Measurements from ENCODE around the gene ERGIC1.
"Not testable (repeated sequence)": the region's sequence is repeated elsewhere in the genome, so short reads cannot be mapped to it uniquely, and the experiment has no call there.

The ERGIC1 gene

DNA sequence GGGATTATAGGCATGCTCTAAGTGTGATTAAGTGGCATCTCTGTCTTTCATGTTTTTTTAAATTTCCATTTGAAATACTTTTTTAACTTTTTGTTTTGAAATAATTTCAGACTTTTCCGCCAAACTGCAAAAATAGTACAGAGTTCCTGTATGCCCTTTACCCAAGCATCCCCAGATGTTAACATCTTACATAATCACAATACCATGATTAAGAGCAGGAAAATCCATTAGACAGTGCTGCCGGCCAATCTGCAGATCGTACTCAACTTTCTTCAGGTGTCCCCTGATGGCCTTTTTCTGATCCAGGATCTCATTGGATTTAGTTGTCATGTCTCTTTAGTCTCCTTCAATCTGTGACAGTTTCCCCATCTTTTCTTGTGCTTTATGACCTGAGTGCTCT, 49.0 kb downstream of the ERGIC1 start:
- DNase-seq = no peak

DNA sequence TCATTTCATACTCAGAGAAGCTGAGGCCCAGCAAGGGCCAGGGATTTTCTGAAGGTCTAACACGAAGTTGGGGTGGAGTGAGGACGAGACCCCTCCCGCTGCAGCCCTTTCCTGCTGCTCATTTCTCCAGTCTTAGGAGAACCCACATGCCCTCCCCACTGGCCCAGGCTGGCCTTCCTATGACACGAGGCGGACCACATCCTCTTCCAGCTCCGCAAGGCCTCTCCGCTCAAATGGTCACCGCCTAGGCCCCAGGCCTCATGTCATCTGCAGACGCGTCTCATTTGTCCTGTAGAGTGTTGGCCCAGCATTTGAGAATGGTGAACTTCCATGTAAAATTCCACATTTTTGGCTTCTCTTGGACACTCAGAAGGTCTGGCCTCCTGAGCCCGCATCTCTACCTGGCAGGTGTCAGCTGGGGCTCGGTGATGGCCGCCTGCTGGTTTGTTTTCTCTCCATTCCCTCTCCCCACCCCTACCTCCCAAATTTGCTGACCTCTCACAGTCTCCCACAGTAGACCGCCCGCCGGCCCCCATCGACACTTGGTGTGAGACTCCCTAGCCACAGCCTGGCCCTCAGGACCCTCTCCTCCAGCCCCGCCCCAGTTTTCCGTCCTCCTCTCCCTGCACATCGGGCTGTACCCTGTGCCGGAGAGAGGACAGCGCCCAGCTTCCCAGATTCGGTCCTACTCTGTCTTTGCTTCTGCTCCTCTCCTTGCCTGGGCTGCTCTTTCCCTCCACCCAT, 51.7 kb downstream of the ERGIC1 start:
- no peak for DNase-seq

DNA sequence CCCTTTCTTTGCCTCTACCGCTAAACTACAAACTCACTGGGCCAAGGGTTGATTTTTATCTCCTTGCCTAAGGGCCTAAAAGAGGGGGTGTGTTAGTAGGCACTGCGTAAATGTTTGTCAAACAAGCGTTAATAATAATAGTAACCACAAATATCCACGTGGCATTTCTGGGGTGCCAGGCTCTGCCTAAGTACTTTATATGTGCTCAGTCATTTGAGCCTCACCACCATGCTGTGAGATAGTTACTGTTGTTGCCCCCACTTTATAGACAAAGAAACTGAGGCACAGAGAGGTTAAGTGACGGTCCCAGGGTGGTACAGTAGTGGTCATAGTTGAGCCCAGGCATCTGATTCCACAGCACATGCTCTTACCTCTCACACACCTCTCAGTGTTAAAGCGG, 52.4 kb downstream of the ERGIC1 start:
- no peak for DNase-seq

DNA sequence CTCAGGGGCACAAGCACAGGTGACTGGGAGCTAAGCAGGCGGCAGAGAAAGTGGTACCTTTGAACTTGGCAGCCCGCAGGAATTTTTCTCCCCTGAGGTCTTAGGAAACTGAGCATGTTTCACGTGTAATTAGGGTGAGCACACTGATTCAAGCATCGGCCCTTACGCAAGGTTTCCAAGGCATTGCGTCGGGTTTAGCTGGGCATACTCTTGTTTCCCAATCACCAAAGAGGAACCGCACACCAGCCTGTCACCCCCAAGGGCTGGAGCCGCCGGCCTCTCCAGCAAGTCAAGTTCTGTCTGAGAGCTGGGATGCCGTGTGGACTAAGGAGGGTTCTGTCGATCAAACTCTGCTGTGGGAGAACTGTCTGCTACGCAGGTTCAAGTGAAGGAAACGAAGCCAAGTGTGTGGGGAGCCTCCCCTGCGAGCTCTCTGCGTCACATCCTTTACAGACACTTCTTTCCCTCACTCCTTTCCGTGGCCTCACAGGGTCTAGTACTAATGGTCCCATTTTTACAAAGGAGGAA, 53.0 kb downstream of the ERGIC1 start:
- no peak for DNase-seq

DNA sequence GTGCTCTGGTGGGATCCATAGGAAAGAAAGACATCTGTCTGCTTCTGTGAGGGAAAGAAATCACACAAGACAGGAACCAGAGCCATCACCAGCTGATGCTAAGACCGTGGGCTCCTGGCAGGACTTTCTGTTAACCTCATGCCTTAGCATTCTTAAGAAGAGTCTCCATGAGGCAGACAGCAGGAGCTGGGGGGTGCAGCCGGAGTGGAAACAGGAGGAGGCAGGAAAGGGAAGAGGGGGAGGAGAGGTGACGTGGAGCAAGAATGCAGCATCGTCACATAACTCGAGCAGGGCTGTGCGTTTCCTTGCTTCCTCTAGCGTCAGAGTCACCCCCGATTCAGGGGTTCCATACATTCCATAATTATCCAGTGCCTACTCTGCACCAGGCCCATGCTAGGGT, 53.6 kb downstream of the ERGIC1 start:
- DNase-seq = no peak

DNA sequence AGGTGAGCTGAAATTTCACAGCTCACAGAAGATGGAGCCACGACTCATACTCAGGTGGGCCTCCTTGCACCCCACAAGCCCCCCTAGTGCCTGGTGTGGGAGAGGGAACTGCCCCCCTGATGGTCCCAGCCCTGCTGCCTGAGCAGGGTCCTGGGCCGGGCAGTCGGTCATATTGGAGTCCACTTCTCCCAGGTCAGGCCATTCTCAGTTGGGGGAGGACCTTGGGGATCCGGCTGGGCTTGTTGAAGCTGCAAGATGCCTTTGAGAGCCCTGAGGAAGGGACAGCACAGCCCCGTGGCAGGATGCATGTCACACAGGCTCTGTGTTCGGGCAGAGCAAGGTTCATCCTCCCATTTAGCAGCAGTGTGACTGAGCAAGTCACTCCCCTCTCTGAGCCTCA, 56.6 kb downstream of the ERGIC1 start:
- DNase-seq = no peak

DNA sequence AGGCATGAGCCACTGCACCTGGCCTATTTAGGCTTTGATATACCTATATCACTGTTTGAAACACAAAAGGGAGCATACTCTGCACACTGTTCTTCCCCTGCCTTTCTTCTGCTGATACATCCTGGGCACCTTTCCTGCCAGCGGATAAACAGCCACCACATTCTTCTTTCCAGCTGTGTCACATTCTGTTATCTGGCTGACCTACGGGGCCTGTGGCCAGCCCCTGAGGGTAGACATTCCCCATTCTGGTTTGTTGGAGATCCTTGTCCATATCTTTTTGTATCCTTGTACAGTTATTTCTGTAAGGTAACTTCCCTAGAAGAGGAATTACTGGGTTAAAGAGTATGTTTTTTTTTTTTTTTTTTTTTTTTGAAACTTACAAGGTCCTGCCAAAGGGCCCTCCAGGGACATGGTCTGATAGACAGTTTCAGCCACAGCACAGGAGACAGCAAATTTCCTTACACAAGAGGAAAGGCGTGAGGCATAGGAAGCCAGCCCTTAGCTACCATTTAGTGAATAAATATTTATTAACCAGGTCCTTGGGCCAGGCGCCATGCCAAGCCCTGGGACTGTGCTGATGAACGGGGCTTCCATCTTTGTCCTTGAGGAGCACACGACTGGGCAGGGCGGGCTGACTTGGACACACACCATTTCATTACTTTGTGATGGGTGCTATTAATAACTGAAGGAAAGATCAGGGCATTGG, 57.8 kb downstream of the ERGIC1 start:
- DNase-seq = no peak

DNA sequence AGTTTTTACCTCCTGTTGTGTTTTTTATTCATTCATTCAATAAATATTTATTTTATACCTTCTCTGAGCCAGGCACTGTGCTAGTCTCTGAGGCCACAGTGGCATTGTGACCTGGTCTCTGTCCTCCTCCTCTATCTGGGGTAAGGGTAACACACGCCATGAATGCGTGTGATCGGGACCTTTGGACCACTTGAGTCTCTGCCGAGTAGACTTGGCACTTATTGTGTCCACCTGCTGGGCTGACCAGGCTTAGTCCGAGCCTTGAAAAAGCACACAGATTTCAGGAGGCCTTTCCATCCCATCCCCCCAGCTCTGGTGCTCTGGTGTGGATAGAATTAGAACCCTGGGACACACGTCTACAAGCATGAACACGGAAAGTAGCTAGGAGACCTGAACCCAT, 58.7 kb downstream of the ERGIC1 start:
- no peak for DNase-seq

DNA sequence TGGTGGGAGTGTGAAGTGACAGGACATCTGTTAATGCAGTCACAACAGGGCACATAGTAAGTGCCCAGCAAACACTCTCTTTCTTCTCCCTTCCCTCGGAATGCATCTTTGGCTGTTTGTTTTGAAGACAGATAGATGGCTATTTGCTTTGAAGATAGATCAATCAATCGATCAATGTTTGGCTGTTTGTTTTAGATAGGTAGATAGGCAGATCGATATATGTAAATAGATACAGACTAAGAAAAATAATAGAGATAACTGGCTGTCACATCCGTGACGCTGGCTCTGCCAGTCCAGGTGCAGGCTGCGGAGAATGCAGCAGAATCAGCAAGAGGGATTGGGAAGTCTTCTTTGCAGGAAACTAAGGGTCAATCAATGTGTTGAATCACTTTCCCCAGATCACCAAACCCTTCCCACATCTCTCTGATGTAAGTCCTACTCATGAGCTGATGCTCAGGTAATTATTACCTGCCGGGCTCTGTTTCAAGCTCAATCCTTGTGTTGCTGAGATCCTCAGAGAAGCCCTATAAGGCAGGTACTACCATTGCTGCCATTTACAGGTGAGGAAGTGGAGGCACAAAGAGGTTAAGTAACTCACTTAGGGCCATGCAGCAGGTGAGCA, 60.8 kb downstream of the ERGIC1 start:
- DNase-seq = no peak

DNA sequence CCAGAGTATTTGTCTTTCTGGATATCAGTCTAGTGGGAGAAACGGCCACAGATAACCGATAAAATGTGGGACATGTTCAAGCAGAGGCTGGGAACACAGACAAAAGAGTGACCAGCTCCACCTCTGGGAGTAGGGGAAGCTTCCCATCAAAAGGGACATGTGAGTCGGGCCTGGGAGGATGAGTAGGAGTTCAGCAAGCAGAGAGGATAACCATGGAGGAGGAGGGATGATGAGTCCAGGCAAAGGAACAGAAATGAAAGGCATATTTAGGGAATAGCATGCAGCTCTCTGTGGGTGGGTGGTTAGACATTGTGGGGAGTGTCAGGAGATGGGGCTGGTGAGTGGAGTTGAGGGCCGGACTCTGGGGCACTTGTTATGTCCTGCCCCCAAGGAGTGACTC, 61.5 kb downstream of the ERGIC1 start:
- no peak for DNase-seq

DNA sequence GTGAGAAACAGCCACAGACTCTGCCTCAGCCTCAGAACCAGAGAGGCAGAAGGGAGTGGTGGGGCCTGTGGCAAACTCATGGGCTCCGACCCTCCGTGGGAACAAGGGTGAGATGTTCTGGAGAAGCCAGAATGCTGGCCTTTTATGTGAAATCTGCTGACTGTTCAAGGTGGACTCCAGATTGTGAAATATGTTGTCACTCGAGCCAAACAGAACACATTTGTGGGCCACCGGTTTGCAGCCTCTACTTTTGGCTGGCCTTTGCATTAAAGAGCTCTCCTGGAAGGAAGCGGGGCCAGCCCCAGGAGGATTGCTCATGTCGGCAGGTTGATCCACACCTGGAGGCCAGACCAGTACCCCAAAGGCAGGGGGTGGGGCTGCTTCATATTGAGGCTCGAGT, 62.4 kb downstream of the ERGIC1 start:
- no peak for DNase-seq

DNA sequence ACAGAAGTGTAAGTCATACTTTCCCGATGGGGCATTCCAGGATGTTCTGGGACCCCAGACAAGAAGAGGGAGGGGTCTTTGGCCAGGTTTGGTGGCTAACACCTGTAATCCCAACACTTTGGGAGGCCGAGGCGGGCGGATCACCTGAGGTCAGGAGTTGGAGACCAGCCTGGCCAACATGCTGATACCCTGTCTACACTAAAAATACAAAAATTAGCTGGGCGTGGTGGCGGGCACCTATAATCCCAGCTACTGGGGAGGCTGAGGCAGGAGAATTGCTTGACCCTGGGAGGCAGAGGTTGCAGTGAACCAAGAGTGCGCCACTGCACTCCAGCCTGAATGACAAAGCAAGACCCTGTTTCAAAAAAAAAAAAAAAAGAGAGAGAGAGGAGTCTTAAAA, 63.0 kb downstream of the ERGIC1 start:
- not testable (repeated sequence) for DNase-seq

DNA sequence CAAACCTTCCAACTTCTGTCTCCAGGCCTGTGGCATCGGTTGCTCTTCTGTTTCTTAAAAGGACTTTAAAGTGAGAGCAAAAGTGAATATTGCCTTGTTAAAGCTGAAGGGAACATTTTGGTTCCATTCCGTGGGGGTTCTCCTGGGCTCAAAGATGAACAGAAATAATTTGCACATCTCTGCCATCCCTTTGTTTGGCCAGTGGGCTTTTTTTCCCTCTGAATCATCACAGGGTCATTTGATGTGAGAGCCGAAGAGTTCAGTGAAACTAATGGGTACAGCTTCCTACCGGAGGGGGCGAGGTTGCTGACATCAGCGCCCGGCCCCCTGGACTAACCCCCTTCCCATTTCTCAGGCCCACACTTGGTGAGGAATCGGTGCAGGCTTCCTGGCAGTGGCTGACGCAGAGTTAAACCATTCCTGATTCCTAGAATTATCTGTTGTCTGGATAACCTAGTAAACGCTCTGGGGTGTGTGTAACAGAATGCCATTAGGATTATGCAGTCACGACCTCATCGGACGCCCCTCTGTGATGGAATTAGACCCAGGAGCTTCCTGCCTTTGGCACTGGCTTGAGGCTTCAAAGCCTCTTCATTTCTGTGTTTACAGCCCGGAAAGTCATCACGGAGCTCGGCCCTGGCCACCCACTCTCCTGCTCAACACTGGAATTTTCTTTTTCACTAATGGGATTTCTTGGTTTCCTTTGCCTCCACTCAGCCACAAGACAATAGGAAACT, 63.6 kb downstream of the ERGIC1 start:
- DNase-seq = no peak

DNA sequence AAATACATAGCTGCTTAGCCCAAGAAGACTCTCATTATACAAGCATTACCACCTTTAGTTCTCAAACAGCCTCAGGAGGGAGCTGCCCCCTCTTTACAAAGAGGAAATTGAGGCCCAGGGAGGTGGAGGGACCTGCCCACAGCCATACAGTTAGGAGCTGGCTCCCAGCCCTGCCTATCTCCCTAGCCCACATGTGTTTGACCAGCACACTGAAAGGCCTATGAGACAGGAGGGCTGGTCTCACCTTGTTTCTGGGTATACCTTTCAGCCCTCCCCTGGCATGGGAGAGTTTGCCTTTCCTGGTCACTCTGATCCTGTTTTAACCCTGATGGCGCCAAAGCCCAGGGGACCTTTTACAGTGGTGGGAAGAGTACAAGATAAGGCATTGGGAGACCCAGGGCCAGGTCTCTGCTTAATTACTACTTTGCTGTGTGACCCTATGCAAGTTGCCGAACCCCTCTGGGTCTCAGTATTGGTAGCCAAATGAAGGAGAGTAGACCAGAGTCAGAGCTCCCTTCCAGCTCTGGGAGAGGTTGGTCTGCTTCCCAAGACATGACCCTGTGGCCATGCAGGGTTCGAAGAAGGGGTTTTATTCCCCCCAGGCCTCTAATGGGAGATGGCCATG, 64.3 kb downstream of the ERGIC1 start:
- DNase-seq = no peak

DNA sequence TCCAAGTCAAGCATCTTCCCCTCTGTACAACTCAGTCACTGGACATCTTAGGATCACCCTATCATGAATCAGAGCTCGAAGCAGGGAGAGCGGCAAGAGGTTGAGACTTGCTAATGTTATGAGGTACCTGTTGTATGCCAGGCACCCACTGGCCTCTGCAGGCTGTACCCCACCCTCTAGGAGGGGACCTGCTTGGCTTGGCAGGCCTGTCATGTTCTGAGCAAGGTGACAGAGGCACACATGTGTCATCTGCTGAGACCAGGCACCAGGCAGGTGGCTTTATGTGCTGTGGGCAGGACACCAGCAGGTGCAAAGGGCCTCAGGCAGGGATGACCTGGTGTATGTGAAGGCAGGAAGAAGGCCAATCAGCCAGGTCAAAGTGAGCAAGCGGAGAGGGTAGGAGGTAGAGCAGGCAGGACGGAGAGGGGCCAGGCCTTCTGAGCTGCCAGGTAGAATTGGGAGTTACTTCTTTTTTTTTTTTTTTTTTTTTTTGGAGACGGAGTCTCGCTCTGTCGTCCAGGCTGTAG, 64.9 kb downstream of the ERGIC1 start:
- DNase-seq = no peak

DNA sequence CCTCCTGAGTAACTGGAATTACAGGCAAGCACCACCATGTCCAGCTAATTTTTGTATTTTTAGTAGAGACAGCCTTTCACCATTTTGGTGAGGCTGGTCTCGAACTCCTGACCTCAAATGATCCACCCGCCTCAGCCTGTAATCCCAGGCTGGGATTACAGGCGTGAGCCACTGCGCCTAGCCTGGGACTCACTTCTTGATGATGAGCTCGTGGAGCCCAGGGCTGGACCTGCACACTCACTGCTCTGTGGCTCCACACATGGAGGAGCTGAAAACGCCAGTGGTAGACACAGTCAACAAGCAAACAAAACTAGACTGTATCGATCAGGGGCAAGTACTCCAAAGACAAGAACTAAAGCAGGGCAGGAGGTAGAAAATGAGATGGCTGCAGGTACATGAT, 65.4 kb downstream of the ERGIC1 start:
- DNase-seq = no peak

DNA sequence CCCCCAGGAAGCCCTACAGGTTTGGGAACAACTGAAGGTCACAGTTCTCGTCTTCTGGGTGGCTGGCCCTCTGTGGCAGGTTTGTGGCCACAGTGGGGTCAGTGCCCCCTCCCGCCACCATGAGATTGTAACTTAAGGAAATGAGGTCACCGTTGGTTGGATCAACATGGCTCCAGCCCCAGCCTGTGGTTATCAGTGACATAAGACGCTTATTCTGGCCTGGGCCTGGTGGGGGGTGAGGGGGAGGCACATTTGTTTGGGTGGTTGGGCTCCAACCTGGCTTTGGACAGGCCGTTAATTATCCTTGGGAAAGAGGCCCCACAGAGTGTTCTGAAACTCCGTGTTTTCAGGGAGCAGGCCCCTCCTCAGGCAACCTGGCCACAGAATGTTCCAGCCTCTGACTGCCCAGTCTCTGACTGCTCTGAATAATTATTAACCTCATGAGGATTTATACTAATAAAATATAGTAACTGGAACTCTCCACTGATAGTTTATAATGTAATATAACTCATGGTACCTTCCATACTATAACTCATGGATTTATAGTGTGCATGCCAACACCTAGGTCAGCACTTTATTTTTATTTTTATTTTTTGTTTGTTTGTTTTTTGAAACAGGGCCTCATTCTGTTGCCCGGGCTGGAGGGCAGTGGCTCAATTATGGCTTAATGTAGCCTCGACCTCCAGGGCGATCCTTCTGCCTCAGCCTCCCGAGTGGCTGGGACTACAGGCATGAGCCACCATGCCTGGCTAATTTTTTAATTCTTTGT, 67.1 kb downstream of the ERGIC1 start:
- no peak for DNase-seq

DNA sequence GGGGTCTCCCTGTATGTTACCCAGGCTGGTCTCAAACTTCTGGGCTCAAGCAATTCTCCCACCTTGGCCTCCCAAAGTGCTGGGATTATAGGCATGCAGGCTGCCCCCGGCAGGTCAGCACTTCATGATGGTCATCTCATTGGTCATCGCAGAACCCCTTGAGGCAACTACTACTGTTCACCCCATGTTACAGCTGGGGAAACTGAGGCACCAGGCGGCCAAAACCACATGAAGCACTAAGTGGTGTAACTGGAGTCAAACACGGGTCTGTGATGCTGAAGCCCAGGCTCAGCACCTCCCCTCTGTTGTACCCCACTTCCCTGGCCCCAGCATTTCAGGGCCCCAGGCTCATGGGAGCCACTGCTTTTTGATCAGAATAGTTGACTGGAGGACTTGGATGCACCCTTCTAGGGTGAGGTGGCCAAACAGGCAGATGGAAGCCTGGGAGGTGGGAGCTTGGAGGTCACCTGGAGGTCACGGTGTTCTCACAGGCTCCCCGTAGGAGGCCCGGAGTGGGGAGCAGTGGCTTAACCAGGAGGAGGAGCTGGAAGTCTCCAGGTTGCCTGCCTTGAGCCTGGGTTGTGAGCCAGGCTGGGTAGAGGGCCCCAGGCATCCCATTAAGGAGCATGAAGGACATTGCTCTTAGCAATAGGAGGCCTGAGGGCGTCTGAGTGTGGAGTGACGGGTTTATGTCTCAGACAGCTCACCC, 67.9 kb downstream of the ERGIC1 start:
- no peak for DNase-seq

DNA sequence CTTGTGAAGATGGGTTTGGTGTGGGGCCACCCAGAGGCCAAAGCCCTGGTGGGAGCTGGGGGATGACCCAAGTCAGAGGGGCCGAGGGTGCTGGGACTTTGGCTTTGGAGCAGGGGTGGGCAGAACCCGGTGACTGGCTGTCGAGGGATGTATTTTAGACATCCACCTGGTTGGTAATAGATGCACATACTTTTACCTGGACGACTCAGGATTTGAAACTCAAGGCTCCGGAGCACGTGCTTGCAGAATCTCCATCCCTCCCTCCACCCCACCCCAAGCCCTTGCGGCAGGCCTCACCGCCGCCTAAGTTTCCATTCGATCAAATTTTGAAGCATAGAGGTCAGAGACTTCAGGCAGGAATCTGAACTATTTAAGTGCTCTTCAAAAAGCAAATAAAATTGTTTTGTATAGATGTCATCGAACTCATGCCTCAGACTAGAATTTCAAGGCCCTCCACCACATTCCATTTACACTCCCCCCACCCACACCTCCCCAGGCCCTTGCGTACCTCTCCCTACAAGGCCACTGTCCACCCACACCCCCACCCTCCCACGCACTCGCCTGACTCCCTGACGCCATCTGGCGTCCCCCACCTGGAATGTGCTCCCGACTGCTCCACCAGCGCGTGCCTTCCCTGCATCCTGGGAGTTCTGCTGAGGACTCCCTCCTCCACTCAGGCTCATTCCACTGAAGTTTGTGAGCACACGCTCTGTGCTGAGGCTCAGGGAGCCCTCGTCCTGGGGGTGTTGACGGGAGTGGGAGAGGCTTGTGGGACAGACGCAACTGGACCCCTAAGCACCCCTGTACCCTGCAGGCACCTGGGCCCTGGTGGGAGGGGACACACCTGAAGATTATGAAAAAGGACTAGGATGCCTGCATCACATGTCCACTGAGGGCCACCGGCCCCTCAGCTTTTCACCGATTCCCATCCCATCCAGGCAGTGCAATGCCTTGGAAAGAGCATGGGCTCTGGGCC, 68.7 kb downstream of the ERGIC1 start:
- DNase-seq = no peak

DNA sequence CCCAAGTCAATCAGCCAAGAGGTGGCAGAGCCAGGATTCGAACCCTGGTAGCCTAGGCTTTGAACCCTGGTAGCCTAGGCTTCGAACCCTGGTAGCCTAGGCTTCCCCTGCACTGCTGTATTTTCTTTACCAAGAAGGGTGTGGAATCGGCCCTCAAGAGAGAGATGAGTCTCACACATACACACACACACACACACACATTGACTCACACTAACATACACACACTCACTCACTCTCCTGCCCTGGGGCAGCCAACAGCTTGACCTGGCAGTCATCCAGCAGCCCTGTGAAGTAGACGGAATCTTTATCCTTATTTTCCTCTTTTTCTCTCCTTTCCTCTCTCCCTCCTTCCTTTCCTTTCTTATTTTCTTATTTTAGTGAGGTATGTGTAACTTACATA, 69.7 kb downstream of the ERGIC1 start:
- DNase-seq = no peak

Measured in NCI-H2107 (cell line).